ENCODE measurements around the gene METRN. TPM values are rescaled to one million over a fixed set of nuclear protein-coding genes. Genes with fewer than 3 reads are reported as not detected.

METRN gene
- total RNA-seq, 3 donors from 2014 or later, result 23.8 to 34.7 (median 28.2) TPM

- H3K36me3 Mint-ChIP-seq (ENCODE audit: insufficient read depth), result peaks cover 3% of the 10 kb centered on the region
- no peaks in the 10 kb centered on the region for H3K9me3 Mint-ChIP-seq
- DNase-seq (no peak), ATAC-seq (no peak)
- peaks cover 11% of the 10 kb centered on the region for H3K27me3 Mint-ChIP-seq (ENCODE audit: low read depth)
- H3K4me3 Mint-ChIP-seq, result peak within 1 kb of the TSS; percentile 16
- H3K4me1 Mint-ChIP-seq (ENCODE audit: low read depth), result peaks cover 8% of the 10 kb centered on the region
Measured at GRCh38 chr16:674968-675883, 39.7 kb upstream of the METRN start, which contains the start of gene RHBDL1. TSS of gene RHBDL1 (plus strand) at chr16:675671. CDS start at chr16:675791, 120 bp downstream.

DNA sequence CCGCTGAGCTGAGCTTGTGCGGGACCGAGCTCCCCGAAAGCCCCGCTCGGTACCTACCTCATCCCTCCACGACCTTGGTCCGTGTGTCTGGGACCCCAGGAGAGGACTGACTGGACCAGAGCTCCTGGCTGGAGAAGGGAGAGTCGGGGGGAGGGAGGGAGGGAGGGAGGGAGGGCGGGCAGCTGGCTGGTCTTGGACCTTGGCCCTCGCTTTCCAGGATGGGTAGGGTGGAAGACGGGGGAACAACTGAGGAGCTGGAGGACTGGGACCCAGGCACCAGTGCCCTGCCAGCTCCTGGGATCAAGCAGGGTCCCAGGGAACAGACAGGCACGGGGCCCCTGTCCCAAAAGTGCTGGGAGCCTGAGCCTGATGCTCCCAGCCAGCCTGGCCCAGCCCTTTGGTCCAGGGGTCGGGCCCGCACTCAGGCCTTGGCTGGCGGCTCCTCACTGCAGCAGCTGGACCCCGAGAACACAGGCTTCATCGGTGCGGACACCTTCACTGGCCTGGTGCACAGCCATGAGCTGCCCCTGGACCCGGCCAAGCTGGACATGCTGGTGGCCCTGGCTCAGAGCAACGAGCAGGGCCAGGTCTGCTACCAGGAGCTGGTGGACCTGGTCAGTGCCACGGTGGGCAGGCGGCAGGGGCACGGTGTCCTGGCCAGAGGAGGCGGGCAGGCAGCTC, 38.9 kb upstream of the METRN start:
- DNase-seq (no peak), ATAC-seq (no peak)
- Mint-ChIP-seq H3K36me3 (ENCODE audit: insufficient read depth) (peaks cover 5% of the 10 kb centered on the region), H3K27me3 (ENCODE audit: low read depth) (peaks cover 11% of the 10 kb centered on the region), H3K4me1 (ENCODE audit: low read depth) (peaks cover 10% of the 10 kb centered on the region), H3K4me3 (no peak overlapping the region), H3K9me3 (no peaks in the 10 kb centered on the region)

DNA sequence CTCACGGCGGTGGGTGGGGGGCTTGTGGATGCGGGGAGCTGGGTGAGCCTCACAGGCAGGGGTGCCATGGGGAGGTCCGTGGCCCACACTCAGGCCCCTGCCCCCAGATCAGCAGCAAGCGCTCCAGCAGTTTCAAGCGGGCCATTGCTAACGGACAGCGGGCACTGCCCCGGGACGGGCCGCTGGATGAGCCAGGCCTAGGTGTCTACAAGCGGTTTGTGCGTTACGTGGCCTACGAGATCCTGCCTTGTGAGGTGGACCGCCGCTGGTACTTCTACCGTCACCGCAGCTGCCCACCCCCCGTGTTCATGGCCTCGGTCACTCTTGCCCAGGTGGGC, 38.4 kb upstream of the METRN start:
- H3K4me1 Mint-ChIP-seq (ENCODE audit: low read depth), result peaks cover 15% of the 10 kb centered on the region
- ATAC-seq, result no peak
- H3K36me3 Mint-ChIP-seq (ENCODE audit: insufficient read depth), result peaks cover 6% of the 10 kb centered on the region
- no peaks in the 10 kb centered on the region for H3K9me3 Mint-ChIP-seq
- H3K4me3 Mint-ChIP-seq, result no peak overlapping the region
- DNase-seq, result no peak
- peaks cover 11% of the 10 kb centered on the region for H3K27me3 Mint-ChIP-seq (ENCODE audit: low read depth)

GRCh38 chr16:676913-677312, 38.0 kb upstream of the METRN start:
- Mint-ChIP-seq H3K9me3 (no peaks in the 10 kb centered on the region), H3K4me1 (ENCODE audit: low read depth) (peaks cover 18% of the 10 kb centered on the region), H3K4me3 (no peak overlapping the region), H3K36me3 (ENCODE audit: insufficient read depth) (peaks cover 8% of the 10 kb centered on the region), H3K27me3 (ENCODE audit: low read depth) (peaks cover 11% of the 10 kb centered on the region)
- ATAC-seq (no peak), DNase-seq (no peak)

GRCh38 chr16:677316-678190, 37.4 kb upstream of the METRN start:
- ATAC-seq, result no peak
- Mint-ChIP-seq H3K27me3 (ENCODE audit: low read depth) (peaks cover 11% of the 10 kb centered on the region), H3K4me1 (ENCODE audit: low read depth) (peaks cover 22% of the 10 kb centered on the region), H3K36me3 (ENCODE audit: insufficient read depth) (peaks cover 12% of the 10 kb centered on the region), H3K4me3 (no peak overlapping the region), H3K9me3 (no peaks in the 10 kb centered on the region)
- DNase-seq, result no peak

GRCh38 chr16:678209-678857, 36.6 kb upstream of the METRN start:
- no peak overlapping the region for H3K4me3 Mint-ChIP-seq
- H3K36me3 Mint-ChIP-seq (ENCODE audit: insufficient read depth), result peaks cover 11% of the 10 kb centered on the region
- H3K4me1 Mint-ChIP-seq (ENCODE audit: low read depth), result peaks cover 23% of the 10 kb centered on the region
- peaks cover 11% of the 10 kb centered on the region for H3K27me3 Mint-ChIP-seq (ENCODE audit: low read depth)
- no peak for DNase-seq
- ATAC-seq, result no peak
- H3K9me3 Mint-ChIP-seq, result no peaks in the 10 kb centered on the region

DNA sequence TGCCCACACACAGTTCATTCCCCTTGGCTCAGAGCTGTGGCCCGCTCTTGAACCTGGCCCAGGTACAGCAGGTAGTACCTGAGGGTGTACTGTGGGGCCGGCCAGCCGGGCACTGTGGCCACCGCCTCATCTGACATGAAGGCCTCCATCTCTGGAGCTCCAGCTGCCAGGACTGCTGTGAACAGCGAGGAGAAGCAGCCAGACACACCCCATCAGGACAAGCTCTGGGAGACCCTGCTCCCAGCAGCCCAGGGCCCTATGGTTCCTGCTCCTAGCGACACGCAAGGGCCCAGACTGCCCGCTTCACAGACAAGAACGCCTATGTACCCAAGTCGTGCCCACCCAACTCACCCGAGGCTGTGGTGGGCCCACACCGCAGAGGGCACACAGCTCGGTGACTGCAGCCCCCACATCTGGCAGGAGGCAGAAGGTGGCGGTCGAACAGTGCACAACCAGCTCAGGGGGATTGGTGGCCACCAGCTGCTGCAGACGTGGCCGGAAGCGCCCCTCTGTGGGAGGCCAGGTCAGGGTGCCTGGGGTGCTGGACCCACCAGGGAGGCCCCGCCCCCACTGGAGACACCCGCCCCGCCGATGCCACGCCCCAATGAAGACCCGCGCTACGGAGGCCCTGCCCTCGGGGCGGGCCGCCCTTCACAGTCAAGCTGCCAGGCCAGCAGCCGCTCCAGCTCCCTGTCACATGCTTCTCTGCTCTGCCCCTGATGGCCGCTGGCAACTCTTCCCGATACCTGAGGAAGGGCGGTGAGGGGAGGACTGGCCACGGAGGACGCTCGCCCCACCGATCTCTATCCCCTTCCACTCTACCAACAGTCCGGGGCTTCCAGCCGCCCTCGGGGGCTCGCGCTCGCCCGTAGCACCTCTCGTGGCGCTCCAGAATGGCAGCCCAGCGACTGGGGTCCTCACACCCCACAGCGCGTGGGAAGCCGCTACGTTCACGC, 35.8 kb upstream of the METRN start:
- peaks cover 11% of the 10 kb centered on the region for H3K36me3 Mint-ChIP-seq (ENCODE audit: insufficient read depth)
- H3K4me3 Mint-ChIP-seq, result peak overlapping the region; percentile 73
- peaks cover 23% of the 10 kb centered on the region for H3K4me1 Mint-ChIP-seq (ENCODE audit: low read depth)
- peak; percentile 40 for DNase-seq
- peaks cover 11% of the 10 kb centered on the region for H3K27me3 Mint-ChIP-seq (ENCODE audit: low read depth)
- peak; percentile 12 to 19 for ATAC-seq
- H3K9me3 Mint-ChIP-seq, result no peaks in the 10 kb centered on the region

- Mint-ChIP-seq H3K4me3 (peak within 1 kb of the TSS; percentile 83), H3K27me3 (ENCODE audit: low read depth) (peaks cover 7% of the 10 kb centered on the region), H3K4me1 (ENCODE audit: low read depth) (peaks cover 23% of the 10 kb centered on the region), H3K9me3 (no peaks in the 10 kb centered on the region), H3K36me3 (ENCODE audit: insufficient read depth) (peaks cover 11% of the 10 kb centered on the region)
- ATAC-seq, result peak; percentile 59 to 61
- DNase-seq, result peak; percentile 90
Measured at GRCh38 chr16:679814-680624, 34.9 kb upstream of the METRN start, which contains the start of gene STUB1. TSS of gene STUB1 (plus strand) at chr16:680410. CDS start at chr16:680526, 116 bp downstream.

DNA sequence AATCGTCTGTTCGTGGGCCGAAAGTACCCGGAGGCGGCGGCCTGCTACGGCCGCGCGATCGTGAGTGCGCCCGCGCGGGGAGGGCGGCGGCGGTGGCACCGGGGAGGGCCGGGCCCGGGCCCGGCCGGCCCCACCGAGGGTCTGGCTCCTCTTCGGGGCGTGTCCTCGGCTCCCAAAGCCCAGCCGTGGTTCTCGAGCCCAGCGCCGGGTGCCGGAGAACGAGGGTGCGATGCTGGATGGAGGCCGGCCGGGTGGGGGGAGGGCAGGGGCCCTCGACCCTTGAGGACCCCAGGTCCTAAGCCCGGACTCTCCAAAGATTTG, 34.3 kb upstream of the METRN start:
- peaks cover 11% of the 10 kb centered on the region for H3K36me3 Mint-ChIP-seq (ENCODE audit: insufficient read depth)
- peaks cover 20% of the 10 kb centered on the region for H3K4me1 Mint-ChIP-seq (ENCODE audit: low read depth)
- no peak for DNase-seq
- H3K9me3 Mint-ChIP-seq, result no peaks in the 10 kb centered on the region
- peak overlapping the region; percentile 83 for H3K4me3 Mint-ChIP-seq
- peak; percentile 1 to 5 for ATAC-seq
- peaks cover 5% of the 10 kb centered on the region for H3K27me3 Mint-ChIP-seq (ENCODE audit: low read depth)

DNA sequence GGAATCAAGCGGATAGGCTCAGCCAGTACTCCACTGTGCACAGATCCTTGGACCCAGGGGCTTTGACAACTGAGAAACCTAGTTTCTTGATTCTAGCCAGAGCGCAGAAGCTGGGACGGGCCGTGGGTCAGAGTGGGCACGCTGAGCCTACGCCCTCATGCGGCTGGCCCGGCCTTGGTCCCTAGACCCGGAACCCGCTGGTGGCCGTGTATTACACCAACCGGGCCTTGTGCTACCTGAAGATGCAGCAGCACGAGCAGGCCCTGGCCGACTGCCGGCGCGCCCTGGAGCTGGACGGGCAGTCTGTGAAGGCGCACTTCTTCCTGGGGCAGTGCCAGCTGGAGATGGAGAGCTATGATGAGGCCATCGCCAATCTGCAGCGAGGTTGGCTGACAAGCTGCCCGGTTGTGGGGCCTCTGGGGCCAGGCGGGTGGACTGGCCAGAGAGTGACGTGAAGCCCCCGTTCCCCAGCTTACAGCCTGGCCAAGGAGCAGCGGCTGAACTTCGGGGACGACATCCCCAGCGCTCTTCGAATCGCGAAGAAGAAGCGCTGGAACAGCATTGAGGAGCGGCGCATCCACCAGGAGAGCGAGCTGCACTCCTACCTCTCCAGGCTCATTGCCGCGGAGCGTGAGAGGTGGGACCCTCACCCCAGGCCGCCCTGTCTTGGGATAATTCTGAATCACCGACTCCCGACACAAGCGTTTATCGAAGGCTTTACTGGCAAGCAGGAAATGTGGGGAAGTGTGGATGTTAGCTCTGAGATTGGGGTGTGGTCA, 33.8 kb upstream of the METRN start:
- Mint-ChIP-seq H3K4me1 (ENCODE audit: low read depth) (peaks cover 20% of the 10 kb centered on the region), H3K36me3 (ENCODE audit: insufficient read depth) (peaks cover 11% of the 10 kb centered on the region), H3K9me3 (no peaks in the 10 kb centered on the region), H3K27me3 (ENCODE audit: low read depth) (peaks cover 5% of the 10 kb centered on the region), H3K4me3 (peak overlapping the region; percentile 83)
- DNase-seq (no peak), ATAC-seq (no peak)

DNA sequence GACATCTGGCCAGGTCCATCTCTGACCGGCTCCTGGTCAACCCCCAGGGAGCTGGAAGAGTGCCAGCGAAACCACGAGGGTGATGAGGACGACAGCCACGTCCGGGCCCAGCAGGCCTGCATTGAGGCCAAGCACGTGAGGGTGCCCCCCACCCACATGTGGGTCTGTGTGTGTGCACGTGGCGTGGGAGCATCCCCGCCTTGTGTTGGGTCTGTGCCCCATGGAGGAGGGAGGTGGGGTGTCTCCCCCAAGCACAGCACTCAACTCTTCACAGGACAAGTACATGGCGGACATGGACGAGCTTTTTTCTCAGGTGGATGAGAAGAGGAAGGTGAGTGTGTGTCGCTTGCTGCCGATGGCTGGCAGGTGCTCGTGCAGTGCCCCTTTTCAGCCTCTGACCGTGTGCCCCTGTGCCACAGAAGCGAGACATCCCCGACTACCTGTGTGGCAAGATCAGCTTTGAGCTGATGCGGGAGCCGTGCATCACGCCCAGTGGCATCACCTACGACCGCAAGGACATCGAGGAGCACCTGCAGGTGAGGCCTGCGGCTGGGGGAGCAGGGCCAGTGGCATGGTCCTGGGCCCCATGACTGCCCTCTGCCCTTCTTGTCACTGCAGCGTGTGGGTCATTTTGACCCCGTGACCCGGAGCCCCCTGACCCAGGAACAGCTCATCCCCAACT, 33.0 kb upstream of the METRN start:
- H3K4me1 Mint-ChIP-seq (ENCODE audit: low read depth), result peaks cover 20% of the 10 kb centered on the region
- peak overlapping the region; percentile 83 for H3K4me3 Mint-ChIP-seq
- peaks cover 11% of the 10 kb centered on the region for H3K36me3 Mint-ChIP-seq (ENCODE audit: insufficient read depth)

More for the DNA sequence above, 33.0 kb upstream of the METRN start:
- no peak for ATAC-seq
- H3K27me3 Mint-ChIP-seq (ENCODE audit: low read depth), result peaks cover 2% of the 10 kb centered on the region
- no peaks in the 10 kb centered on the region for H3K9me3 Mint-ChIP-seq
- DNase-seq, result no peak

Measured in activated T-cell treated with anti-CD3 and anti-CD28 coated beads, Interleukin-2, amount 50 U/mL, for 4 hours (primary cell).